Measurements from ENCODE around the gene ADAMTS16.

ADAMTS16 gene

DNA sequence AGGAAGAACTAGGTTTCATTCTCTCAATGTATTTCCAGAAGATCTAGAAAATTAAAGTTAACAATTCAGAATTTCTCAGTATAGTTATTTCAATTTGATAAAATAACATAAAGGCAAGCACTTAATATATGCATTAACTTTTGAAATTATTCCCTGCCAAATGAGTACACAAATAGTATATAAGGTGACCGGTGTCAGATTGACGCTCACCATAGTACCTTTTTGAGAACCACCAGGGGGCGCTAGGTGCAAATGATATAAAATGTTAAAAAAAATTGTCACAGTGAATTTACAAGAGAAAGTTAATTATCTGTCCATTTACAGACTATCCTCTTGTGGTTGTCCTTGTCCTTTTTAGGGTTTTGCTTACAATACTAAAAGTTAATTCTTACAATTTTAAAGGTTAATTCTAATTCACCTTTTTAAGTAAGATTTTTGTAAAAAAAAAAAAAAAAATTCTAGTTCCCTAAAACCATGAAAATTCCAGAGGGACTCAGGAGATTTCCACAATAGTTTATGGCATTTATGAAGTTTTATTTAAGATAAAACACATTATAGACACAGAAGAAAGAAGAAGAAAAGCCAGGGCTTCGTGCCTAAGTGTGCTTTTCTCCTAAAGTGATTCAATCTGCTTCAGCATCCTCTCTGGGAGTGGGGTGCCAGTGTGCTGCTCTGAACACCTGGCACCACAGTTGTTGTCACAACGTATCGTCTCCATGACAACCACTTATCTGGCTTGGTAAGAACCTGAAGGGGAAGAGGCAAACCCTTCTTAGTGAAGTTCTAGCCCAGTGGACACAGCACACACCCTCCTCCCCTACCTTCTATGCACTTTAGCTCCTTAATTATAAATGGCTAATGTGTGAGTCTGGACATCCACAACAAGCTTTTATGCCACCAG lies 1.7 kb downstream of the ADAMTS16 start:
- H3K4me3 ChIP-seq (ENCODE audit: low read depth, low read length) = no peak overlapping the region

DNA sequence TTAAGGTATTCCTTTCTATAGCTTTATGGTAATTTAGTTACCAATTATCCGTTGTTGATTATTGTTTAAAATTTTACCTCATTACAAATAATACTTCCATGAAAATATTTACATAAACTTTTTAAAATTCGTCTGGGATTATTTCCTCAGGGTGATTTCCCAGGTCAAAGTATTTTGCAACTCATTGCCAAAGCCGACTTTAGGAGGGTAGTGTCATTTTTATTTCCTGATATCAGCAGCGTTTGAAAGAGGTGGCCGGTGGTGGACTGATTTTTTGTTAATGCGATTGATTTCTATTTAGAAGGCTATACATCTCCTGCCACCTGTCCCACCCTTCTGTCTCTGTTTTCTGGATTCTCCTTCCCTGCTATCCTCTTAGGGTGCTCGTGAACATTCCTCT lies 4.3 kb downstream of the ADAMTS16 start:
- no peak overlapping the region for H3K4me3 ChIP-seq (ENCODE audit: low read depth, low read length)

DNA sequence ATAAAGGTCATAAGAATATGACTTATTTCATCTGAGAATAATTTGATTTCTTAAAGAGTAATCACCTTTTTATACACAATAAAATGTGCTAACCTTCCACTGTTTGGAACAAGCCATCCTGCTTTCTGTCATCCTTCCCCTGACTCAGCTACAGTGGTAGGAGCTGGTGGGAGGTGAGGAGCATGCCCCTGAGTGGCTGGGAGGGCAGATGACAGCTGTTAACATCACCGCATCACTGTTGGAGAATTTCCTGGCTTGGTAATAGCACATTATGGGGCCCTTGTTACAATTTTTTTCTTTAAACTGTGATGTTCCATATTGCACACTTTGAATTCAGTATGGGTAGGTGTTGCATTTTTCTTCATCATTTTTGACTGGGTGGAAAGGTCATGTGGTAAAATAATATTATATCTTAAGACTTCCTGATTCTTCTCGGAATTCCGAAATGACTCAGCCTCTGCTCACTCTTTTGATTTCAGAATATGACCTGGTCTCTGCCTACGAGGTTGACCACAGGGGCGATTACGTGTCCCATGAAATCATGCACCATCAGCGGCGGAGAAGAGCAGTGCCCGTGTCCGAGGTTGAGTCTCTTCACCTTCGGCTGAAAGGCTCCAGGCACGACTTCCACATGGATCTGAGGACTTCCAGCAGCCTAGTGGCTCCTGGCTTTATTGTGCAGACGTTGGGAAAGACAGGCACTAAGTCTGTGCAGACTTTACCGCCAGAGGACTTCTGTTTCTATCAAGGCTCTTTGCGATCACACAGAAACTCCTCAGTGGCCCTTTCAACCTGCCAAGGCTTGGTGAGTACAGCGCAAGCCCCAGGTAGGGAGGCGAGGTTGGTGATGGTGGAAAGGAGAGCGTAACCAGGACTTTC lies 5.8 kb downstream of the ADAMTS16 start:
- no peak overlapping the region for H3K4me3 ChIP-seq (ENCODE audit: low read depth, low read length)

DNA sequence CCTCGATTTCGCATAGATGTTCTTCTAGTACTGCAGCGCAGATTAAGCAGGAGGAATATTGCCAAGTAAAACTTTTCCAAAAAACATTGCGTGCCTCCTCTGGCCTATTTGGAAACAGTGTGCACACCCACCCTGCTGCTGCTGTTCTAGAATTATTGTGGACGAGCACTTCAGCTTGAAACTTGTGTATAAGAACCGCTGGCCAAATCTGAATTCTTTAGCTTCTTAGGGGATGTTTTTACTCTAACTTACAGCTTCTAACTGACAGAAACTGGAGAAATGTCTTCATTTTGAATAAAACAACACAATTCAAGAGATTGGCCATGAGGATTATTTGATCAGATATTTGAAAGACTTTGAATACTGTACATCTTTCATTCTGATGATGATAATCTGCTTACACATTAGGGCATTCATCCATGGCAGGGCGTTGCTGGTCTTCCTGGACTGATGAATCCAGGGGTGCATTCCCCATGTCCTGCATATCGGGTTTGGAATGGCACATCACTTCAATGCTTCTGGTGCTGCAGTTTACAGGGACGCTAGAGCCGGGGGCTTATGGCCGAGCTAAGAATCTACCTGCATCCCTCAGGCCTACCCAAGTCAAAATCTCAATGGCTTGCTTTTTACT lies 6.5 kb downstream of the ADAMTS16 start:
- no peak overlapping the region for H3K4me3 ChIP-seq (ENCODE audit: low read depth, low read length)

DNA sequence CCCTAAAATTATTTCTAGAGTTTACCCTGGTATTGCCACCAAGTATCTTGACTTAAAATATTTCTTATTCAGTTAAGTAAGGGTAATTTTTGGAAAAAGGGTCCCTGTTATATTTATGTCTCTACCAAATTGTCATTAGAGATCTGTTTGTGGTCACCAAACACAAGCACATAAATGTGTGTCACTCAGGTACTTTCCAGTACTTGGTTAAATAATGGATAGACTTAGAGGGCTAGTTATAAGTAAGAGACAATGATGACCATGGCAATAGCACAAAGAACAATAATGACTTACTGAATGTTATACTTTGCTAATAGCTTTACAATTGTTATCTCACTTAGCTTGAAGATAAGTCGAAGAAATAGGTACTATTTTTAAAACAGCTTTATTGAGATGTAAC lies 9.0 kb downstream of the ADAMTS16 start:
- no peak overlapping the region for H3K4me3 ChIP-seq (ENCODE audit: low read depth, low read length)

DNA sequence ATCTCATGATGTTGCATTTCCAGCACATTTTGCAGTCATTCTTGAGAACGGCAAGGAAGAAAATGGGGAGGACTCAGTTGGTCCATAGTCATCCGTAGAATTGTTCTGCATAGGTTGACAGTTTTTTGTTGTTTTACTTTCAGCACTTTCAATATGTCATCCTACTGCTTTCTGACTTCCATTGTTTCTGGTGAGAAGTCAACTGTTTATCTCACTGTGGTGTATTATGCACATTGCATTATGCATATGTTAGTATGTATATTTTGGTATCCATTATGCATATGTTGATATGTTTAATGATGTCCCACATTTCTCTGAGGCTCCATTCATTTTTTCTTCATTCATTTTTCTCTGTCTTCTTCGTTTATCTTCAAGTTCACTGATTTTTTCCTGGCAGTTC lies 10.5 kb downstream of the ADAMTS16 start:
- no peak overlapping the region for H3K4me3 ChIP-seq (ENCODE audit: low read depth, low read length)

DNA sequence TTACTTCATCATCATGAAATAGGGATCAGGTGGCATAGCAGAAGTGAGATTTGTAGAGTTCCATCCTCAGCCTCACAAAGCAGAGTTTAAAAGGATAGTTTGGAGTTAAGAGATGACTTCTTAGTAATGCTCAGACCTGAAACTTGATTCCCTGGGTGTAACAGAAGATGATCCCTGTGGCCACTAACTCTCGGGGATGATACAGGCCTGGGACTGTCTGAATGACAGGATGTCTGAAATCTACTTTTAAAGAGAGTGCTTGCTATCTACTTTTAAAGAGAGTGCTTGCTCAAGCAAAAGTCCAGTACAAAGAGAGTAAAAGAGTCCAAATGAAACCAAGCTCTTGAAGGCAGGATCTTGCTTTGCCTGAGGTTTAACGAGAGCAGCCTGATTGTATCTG lies 14.6 kb downstream of the ADAMTS16 start:
- no peak overlapping the region for H3K4me3 ChIP-seq (ENCODE audit: low read depth, low read length)

DNA sequence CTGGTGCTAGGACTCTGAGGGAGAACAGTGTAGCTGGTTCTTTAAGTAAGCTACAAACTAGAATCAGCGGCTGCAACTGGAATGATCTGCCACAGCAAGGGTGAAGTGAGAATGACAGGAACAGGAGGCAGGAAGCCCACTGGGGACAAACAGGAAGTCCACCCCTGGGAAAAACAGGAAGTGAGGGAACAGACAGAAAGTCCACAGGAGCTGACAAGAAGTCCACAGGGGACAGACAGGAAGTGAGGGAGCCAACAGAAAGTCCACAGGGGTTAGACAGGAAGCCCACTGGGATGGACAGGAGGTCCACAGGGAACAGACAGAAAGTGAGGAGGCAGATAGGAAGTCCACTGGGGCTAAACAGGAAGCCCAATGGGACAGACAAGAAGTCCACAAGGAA lies 15.5 kb downstream of the ADAMTS16 start:
- no peak overlapping the region for H3K4me3 ChIP-seq (ENCODE audit: low read depth, low read length)

DNA sequence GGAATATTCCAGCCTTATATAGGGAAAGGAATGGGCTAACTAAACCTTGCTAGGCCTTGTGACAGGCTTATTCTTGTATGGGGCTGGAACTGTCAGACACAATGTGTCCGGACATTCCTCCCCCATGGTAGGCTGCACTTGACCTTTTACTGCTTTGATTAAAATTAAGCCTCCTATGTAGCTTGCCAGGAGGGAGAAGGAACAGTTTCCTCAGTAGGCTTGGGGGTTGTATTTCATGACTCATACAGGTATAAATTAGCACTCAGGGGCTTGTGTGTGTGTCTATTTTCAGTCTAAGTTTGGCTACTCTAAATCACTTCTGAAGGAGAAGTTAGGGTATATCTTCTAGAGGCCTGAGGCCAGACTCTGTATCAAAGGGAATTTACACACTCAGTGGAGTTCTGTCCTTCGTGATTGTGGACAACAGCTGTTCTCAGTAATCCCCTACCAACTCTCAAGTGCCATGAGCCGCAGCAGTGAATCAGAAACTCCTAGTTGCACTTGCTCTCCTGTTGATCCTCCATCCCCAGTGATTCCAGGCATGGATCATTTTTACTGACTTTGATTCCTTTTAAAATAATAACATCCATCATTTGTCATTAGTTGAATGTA lies 16.4 kb downstream of the ADAMTS16 start:
- no peak overlapping the region for H3K4me3 ChIP-seq (ENCODE audit: low read depth, low read length)

DNA sequence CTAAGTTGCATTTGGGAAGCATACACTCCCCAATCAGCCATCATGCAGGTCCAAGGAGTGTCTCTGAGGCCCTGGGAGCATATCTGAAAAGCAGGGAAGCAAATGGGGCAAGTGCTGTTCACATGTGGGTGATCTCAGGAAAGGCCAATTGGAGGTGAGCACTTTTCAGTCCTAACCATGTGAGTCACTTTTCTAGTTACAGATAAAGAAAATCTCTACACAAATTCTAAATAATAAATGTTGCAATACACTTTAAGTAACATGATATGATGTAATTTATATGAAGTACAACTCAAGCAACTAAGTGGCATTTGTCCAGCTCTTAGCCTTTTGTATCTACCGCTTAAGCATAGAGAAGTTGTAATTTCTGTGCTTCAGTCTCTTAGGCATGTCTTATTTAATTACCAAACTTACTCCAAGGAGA lies 18.4 kb downstream of the ADAMTS16 start:
- H3K4me3 ChIP-seq (ENCODE audit: low read depth, low read length) = no peak overlapping the region

DNA sequence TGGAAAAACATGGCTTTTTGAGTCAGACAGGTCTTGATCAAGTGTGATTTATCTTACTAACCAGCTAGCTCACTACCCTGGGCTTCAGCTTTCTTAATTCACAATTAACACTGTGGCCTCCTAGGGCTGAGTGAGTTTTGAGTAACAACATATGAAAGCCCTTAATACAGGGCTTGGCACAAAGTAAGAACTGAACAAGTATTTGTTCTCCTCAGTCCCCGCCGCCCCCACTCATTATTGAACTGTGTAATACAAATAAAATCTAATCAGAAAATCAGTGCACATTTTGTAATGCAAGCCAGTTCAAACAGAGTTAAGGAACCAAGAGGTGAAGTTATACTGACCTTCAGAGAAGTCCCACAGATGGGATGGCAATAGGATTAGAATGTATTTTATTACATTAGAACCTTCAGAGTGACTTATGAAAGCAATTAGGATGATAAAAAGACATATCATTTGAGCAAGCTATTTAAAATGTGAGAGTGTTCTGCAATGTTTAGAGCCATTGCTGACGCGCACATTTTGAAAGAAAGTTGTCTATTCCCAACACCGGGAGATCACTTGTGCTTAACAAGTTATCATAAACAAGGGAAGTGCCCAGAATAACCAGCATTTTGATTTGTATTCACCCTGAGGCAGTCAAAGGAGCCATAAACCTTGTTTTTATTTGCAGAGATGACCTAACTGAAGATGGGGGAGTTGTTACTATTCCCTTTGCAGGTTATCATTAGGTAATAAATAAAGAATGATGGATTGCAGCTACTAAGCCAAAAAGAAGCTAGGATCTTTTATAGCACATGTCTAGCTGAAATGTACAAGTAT lies 19.4 kb downstream of the ADAMTS16 start:
- no peak overlapping the region for H3K4me3 ChIP-seq (ENCODE audit: low read depth, low read length)

DNA sequence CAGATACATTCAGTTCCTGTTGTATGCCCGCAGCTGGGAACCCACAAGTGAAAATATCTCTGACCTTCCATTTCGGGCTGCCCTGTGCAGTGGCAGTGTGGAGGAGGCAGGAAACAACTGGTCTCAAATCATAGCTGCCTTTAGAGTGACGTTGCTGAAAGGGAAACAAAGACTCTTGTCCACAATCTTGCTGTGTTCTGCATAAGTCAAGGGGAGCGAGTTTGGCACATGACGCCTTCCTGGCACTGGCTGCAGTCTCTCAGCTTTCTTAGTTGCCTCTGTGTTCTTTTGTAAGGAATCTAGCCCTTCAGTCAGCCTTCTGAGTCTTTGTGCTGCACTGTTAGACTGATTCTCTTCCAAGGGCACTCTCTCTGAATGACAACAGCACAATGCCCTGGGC lies 24.0 kb downstream of the ADAMTS16 start:
- no peak overlapping the region for H3K4me3 ChIP-seq (ENCODE audit: low read depth, low read length)

DNA sequence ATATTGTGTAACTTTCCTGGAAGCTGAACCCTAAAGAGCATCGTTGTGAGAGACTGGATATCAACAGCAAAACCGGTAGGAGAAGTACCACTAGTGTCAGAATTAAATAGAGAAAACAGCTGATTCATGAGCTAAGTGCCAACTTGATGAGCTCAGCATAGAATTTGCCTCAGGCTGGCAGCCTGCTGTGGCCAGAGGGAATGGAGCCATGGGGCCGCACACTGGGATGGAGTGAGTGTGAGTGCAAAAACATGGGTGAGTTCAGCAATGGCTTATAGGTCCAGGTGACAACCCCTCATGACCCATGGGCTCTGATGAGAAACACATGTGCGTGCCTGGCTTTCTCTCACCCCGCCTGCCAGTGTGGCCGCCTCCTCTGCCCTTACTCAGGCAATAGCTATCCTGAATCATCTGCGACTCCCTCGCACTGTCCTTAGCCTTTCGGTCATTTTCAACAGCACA lies 25.4 kb downstream of the ADAMTS16 start:
- H3K4me3 ChIP-seq (ENCODE audit: low read depth, low read length) = no peak overlapping the region

DNA sequence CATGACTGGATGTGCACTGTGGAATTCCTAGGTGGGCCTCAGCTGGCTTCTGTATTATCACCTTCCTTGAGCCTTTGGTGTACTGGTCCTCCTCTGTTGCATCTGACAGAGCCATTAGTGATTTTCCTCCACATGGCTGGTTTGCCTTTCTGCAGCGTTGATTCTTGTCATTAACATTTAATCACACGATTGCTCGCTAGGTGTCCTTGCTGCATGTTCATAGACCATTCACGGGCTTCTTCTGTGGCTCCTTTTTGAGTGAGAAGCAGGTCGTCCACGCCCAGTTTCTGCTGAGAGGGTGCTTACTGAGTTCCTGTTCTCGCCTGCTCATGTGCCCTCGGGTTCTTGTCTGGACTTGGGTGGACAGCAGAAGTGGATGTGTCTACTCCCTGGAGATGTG lies 29.3 kb downstream of the ADAMTS16 start:
- H3K4me3 ChIP-seq (ENCODE audit: low read depth, low read length) = no peak overlapping the region

DNA sequence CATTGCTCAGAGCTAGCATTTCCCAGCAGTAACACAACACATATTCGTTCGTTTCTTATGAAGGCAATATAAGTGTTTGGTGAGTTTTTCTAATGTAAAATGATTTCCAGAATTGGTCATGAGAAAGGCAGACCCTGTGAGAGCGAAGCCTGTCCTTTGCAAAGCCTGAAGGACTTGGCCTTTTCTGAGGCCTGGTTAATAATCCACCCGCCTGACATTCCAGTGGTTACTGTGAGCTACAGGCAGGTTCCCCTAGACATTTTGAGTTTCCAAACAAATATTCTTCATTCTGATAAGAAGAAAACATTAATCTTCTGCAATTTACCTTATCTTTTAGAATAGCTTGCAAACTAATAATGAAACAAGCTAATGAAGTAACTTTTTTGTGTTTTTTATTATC lies 38.0 kb downstream of the ADAMTS16 start:
- H3K4me3 ChIP-seq (ENCODE audit: low read depth, low read length) = no peak overlapping the region

DNA sequence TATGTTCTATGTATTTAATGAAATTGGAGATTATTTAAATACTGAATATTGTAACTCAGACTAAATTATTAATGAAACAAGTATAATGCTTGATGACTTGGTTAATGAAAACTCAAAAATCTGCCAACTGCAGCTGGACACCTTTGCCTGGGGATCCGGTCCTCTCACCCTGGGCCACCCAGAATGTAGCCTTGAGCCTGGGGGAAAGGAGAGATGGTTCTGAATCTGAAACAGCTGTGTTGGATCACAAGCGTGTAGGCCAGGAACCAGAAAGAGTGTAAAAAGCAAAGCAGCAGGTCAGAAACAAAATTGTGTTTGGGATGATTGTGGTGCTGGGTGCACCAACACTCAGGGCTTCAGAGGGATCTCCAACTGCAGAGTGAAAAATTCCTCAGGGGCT lies 38.5 kb downstream of the ADAMTS16 start:
- no peak overlapping the region for H3K4me3 ChIP-seq (ENCODE audit: low read depth, low read length)

DNA sequence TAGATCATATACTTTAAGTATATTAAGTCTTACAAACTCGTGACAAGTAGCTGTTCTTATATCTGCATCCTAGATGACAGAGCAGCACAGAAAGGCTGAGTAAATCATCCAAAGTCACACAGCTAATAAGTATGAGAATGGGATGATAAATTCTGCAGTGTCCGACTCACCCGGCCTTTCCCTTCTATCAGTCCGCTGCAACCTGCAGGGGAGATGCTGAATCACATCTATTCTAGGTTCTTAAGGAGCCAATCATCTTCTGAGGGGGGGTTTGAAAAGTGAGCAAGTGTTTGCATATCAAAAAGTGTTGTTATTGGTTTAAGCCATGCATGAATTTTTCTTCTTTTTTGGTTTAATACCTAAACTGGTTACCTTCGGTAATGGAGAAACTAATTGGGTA lies 38.9 kb downstream of the ADAMTS16 start:
- no peak overlapping the region for H3K4me3 ChIP-seq (ENCODE audit: low read depth, low read length)

DNA sequence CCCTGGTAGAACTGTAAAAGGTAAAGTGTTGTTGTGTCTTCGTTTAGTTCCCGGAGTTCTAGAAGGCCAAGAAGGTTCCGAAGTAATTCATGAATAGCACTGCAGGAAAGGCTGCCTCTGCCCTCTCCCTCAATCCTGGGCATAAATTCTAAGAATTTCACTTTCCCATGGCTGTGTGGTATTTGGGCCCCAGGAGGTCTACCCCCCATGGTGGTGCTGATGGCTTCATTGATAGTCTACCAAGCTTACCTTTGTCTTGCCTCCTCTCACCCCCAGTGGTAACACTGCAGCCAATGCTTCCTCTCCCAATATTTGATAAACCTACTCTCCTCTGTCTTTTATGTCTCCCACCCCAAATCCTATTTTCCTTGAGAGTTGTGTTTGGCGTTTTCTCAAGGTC lies 39.5 kb downstream of the ADAMTS16 start:
- no peak overlapping the region for H3K4me3 ChIP-seq (ENCODE audit: low read depth, low read length)

DNA sequence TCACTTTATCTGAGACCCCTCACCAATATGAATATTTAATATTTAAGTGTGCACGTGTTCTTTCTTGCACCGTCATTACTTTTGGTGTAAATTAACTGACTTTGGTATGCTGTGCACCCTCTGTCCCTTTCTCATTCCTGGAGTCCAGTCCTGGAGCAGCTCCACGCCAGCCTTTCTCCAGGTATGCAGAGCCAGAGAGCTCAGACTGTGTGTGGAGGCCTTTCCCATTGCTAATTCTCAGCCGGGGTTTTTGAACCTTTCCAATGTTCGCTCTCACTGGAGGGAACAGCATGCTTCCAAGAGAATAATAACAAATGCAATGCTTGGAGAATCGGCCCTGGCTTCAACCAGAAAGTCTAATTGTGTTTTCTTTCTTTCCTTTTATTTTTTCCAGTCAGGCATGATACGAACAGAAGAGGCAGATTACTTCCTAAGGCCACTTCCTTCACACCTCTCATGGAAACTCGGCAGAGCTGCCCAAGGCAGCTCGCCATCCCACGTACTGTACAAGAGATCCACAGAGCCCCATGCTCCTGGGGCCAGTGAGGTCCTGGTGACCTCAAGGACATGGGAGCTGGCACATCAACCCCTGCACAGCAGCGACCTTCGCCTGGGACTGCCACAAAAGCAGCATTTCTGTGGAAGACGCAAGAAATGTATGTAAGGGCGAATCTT lies 41.7 kb downstream of the ADAMTS16 start:
- no peak overlapping the region for H3K4me3 ChIP-seq (ENCODE audit: low read depth, low read length)

All from iPS-11a (cell line).